ENCODE measurements around the gene ZNF789. TPM values are rescaled to one million over a fixed set of nuclear protein-coding genes. Genes with fewer than 3 reads are reported as not detected.
"Not testable (repeated sequence)": the region's sequence is repeated elsewhere in the genome, so short reads cannot be mapped to it uniquely, and the experiment has no call there.

Gene ZNF789
- total RNA-seq, 2 donors from 2014 or later: 13.7 to 16.5 TPM

DNA sequence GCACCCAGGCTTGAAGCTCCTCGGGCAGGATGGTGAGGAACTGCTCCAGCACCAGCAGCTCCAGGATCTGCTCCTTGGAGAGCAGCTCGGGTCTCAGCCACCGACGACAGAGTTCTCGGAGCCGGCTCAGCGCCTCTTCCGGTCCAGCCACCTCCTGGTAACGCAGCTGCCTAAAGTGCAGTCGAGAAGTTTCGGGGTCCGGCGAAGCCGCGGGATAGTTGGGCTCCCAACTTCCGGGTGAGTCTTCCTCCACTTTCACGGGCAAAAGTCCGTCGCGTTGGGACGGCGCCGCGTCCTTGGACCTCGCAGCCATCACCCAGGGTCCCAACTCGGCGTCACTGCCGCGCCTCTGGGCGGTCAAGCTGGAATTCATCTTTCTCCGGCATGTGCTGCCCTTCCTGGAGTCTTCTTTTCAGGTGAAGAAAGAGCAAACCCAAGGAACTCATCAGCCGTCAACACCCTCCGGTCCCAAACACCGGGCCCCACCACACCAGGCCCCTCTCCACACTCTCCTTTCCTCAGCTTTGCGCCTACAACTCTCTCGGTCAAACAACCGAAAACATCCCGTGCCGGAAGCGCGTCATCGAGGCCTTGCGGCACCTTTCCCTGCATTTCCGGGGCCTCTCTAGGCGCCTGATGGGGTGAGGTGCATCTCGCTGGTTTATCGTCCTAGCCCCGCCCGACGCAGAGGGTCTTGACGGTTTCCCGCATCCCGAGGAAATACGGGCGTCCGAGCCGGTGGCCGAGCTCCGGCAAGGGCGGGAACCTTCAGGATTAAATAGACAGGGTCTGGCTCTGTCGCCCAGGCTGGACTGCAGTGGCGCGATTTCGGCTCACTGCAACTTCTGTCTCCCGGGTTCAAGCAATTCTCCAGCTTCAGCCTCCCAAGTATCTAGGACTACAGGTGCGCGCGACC lies 27.3 kb downstream of the ZNF789 start, which contains the start of gene ZNF394:
Gene ZNF394, minus strand, starts transcription at position 561 of the 916 bp plus-strand sequence. Its CDS starts 188 bp downstream, at position 373.
- no peaks in the 10 kb centered on the region for H3K4me1 ChIP-seq (ENCODE audit: control insufficient read depth, insufficient read depth, low read length)
- peaks cover 14% of the 10 kb centered on the region for H3K36me3 ChIP-seq (ENCODE audit: control insufficient read depth, insufficient read depth, low read length)
- peaks cover 5% of the 10 kb centered on the region for H3K9me3 ChIP-seq (ENCODE audit: control insufficient read depth, low read length)
- DNase-seq: peak; percentile 97
- peak within 1 kb of the TSS; percentile 71 for H3K9ac ChIP-seq (ENCODE audit: extremely low read depth, low read length, poor library complexity, severe bottlenecking)
- H3K27ac ChIP-seq (ENCODE audit: low read depth, low read length): peak within 1 kb of the TSS; percentile 77
- Mint-ChIP-seq H3K4me3 (peak within 1 kb of the TSS; percentile 97), H3K27me3 (ENCODE audit: insufficient read depth) (no peaks in the 10 kb centered on the region), H3K4me1 (peaks cover 16% of the 10 kb centered on the region), H3K27ac (peak within 1 kb of the TSS; percentile 99), H3K36me3 (ENCODE audit: low read depth) (peaks cover 31% of the 10 kb centered on the region), H3K9me3 (peaks cover 14% of the 10 kb centered on the region)
- TF ChIP-seq, protein P1, sequence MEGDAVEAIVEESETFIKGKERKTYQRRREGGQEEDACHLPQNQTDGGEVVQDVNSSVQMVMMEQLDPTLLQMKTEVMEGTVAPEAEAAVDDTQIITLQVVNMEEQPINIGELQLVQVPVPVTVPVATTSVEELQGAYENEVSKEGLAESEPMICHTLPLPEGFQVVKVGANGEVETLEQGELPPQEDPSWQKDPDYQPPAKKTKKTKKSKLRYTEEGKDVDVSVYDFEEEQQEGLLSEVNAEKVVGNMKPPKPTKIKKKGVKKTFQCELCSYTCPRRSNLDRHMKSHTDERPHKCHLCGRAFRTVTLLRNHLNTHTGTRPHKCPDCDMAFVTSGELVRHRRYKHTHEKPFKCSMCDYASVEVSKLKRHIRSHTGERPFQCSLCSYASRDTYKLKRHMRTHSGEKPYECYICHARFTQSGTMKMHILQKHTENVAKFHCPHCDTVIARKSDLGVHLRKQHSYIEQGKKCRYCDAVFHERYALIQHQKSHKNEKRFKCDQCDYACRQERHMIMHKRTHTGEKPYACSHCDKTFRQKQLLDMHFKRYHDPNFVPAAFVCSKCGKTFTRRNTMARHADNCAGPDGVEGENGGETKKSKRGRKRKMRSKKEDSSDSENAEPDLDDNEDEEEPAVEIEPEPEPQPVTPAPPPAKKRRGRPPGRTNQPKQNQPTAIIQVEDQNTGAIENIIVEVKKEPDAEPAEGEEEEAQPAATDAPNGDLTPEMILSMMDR (conservative IDR thresholded peaks at IDR 0.05): peak; percentile 21
- H3K4me3 ChIP-seq (ENCODE audit: low read length): peak within 1 kb of the TSS; percentile 98
- 0 to 1% methylated on average over 38 to 68 of the region's 68 CpGs for WGBS, 2 experiments (ENCODE audit: insufficient coverage in 1 of 2, insufficient read length in 1 of 2)
- H3K27me3 ChIP-seq (ENCODE audit: control insufficient read depth, insufficient read depth, low read length, poor library complexity, severe bottlenecking): no peaks in the 10 kb centered on the region

DNA sequence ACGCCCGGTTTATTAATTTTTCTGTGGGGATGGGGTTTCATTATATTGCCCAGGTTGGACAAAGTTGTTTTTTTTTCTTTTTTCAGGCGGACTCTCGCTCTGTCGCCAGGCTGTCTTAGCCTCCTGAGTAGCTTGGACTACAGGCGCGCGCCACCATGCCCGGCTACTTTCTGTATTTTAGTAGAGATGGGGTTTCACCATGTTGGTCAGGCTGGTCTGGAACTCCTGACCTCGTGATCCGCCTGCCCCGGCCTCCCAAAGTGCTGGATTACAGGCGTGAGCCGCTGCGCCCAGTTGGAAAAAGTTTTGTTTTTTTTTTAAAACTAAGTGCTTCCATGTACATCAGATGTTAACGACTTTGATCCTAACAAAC lies 27.9 kb downstream of the ZNF789 start:
- TF ChIP-seq, protein P1 (conservative IDR thresholded peaks at IDR 0.05): no peak
- Mint-ChIP-seq H3K36me3 (ENCODE audit: low read depth) (peaks cover 24% of the 10 kb centered on the region), H3K9me3 (peaks cover 8% of the 10 kb centered on the region), H3K4me1 (peaks cover 19% of the 10 kb centered on the region), H3K27me3 (ENCODE audit: insufficient read depth) (no peaks in the 10 kb centered on the region), H3K27ac (peak overlapping the region; percentile 99), H3K4me3 (peak overlapping the region; percentile 97)
- Histone ChIP-seq H3K9me3 (ENCODE audit: control insufficient read depth, low read length) (no peaks in the 10 kb centered on the region), H3K36me3 (ENCODE audit: control insufficient read depth, insufficient read depth, low read length) (peaks cover 10% of the 10 kb centered on the region), H3K9ac (ENCODE audit: extremely low read depth, low read length, poor library complexity, severe bottlenecking) (peak overlapping the region; percentile 71), H3K4me1 (ENCODE audit: control insufficient read depth, insufficient read depth, low read length) (no peaks in the 10 kb centered on the region), H3K27me3 (ENCODE audit: control insufficient read depth, insufficient read depth, low read length, poor library complexity, severe bottlenecking) (no peaks in the 10 kb centered on the region), H3K27ac (ENCODE audit: low read depth, low read length) (no peak overlapping the region), H3K4me3 (ENCODE audit: low read length) (peak overlapping the region; percentile 98)
- DNase-seq: no peak
- 63 to 65% methylated on average over 9 to 16 of the region's 16 CpGs for WGBS, 2 experiments (ENCODE audit: insufficient coverage in 1 of 2, insufficient read length in 1 of 2)

DNA sequence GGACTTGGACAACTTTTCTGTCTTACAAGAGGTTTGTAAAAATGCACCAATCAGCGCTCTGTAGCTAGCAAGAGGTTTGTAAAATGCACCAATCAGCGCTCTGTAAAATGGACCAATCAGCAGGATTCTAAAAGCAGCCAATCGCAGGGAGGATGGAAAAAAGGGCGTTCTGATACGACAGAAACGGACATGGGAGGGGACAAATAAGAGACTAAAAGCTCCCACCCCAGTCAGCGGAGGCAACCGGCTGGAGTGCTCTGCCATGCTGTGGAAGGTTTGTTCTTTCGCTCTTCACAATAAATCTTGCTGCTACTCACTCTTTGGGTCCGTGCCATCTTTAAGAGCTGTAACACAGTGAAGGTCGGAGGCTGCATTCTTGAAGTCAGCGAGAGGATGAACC lies 28.5 kb downstream of the ZNF789 start:
- H3K27ac Mint-ChIP-seq; H3K4me1 ChIP-seq (ENCODE audit: control insufficient read depth, insufficient read depth, low read length): not testable (repeated sequence)

More for the DNA sequence above, 28.5 kb downstream of the ZNF789 start:
- not testable (repeated sequence) for H3K27ac ChIP-seq (ENCODE audit: low read depth, low read length); H3K27me3 ChIP-seq (ENCODE audit: control insufficient read depth, insufficient read depth, low read length, poor library complexity, severe bottlenecking); H3K9me3 Mint-ChIP-seq; H3K27me3 Mint-ChIP-seq (ENCODE audit: insufficient read depth); H3K9me3 ChIP-seq (ENCODE audit: control insufficient read depth, low read length); H3K9ac ChIP-seq (ENCODE audit: extremely low read depth, low read length, poor library complexity, severe bottlenecking); H3K36me3 ChIP-seq (ENCODE audit: control insufficient read depth, insufficient read depth, low read length)
- Mint-ChIP-seq H3K36me3 (ENCODE audit: low read depth) (peaks cover 21% of the 10 kb centered on the region), H3K4me1 (peaks cover 25% of the 10 kb centered on the region), H3K4me3 (peak overlapping the region; percentile 97)
- peak overlapping the region; percentile 98 for H3K4me3 ChIP-seq (ENCODE audit: low read length)
- WGBS, 2 experiments (ENCODE audit: insufficient coverage in 1 of 2, insufficient read length in 1 of 2): 95 to 98% methylated on average over 10 to 12 of the region's 12 CpGs
- DNase-seq: peak; percentile 58

All from endodermal cell (in vitro differentiated cells).